AG08396 (cell line): ENCODE data around the gene MCF2L.
A peak's percentile ranks its signal among the peaks of the same experiment; 100 is the strongest.
"Not testable (repeated sequence)": the region's sequence is repeated elsewhere in the genome, so short reads cannot be mapped to it uniquely, and the experiment has no call there.

Experiments
- DNase-seq: peaks from one replicate; pipeline ENCODE4 v3.0.0; 2012; ENCODE audit warnings: low spot score, mixed read lengths

Gene MCF2L, protein sequence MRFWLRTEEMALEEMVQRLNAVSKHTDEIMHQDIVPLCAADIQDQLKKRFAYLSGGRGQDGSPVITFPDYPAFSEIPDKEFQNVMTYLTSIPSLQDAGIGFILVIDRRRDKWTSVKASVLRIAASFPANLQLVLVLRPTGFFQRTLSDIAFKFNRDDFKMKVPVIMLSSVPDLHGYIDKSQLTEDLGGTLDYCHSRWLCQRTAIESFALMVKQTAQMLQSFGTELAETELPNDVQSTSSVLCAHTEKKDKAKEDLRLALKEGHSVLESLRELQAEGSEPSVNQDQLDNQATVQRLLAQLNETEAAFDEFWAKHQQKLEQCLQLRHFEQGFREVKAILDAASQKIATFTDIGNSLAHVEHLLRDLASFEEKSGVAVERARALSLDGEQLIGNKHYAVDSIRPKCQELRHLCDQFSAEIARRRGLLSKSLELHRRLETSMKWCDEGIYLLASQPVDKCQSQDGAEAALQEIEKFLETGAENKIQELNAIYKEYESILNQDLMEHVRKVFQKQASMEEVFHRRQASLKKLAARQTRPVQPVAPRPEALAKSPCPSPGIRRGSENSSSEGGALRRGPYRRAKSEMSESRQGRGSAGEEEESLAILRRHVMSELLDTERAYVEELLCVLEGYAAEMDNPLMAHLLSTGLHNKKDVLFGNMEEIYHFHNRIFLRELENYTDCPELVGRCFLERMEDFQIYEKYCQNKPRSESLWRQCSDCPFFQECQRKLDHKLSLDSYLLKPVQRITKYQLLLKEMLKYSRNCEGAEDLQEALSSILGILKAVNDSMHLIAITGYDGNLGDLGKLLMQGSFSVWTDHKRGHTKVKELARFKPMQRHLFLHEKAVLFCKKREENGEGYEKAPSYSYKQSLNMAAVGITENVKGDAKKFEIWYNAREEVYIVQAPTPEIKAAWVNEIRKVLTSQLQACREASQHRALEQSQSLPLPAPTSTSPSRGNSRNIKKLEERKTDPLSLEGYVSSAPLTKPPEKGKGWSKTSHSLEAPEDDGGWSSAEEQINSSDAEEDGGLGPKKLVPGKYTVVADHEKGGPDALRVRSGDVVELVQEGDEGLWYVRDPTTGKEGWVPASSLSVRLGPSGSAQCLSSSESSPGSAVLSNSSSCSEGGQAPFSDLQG

DNA sequence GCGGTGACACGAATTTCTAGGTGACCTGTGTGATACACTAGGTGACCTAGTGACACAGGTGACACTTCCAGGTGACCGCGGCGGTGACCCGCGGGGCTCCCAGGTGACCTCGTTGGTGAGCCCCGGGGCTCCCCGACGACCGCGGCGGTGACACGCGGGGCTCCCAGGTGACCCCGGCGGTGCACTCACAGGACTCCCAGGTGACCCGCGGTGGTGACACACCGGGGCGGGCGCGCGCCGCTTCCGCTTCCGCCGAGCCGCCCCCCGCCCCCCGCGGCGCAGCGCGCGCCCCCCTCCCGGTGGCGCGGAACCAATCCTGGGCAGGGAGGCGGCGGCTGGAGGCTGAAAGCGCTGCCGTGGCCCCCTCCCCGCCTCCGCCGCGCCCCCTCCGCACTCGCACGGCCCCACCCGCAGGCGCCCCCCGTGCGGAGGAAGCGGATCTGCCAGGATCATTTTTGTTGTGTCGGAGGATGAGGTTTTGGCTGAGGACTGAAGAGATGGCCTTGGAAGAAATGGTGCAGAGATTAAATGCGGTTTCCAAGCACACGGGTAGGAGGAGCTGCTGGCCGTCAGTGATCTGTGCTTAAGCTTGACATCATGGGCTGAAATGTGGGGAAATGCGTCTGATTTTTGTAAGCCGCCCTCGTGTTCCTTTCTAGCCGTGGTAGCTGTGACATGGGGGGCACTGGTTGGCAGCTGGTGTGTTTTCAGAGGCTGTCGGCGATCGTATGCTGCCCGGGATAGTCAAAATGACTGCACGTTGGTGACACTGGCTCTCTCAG lies at the start of gene MCF2L:
Gene MCF2L, plus strand, starts transcription at position 305 of the 782 bp plus-strand sequence. Its CDS starts 166 bp downstream, at position 471.
- peak; percentile 67 for DNase-seq

DNA sequence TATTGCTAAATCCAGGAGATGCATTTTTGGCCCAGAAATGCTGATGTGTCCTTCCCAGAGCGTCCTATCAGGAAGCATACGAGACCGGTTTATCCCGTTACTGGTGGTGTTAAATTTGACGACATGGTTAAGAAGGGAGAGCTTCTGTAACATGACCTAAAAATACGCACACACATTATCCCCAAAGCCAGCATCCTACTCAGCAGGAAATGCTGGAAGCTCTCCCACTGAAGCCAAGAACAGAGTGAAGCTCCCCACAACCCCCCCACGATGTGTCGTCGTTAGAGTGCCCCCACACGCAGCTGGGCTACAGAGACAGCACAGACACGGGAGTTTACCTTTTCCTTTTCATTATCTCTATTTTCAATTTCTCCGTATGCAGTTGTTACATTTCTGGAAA lies 45.1 kb upstream of the MCF2L start:
- no peak for DNase-seq

DNA sequence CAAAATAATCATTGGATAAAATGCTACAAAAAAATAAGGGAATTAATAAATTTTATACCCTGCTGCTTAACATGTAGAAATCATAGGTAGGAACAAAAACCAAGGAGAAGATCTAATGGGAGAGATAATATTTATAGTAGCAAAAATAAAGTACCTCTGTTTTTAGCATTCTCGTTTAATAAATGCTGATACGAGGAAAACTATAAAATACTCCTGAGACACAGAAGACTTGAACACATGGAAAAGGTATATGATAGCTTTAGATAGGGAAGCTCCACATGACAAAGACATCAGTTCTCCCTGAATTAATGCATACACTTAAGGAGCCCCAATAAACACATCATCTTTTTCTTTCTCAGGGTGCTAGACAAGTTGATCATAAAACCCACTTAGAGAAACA lies 44.6 kb upstream of the MCF2L start:
- DNase-seq: no peak

DNA sequence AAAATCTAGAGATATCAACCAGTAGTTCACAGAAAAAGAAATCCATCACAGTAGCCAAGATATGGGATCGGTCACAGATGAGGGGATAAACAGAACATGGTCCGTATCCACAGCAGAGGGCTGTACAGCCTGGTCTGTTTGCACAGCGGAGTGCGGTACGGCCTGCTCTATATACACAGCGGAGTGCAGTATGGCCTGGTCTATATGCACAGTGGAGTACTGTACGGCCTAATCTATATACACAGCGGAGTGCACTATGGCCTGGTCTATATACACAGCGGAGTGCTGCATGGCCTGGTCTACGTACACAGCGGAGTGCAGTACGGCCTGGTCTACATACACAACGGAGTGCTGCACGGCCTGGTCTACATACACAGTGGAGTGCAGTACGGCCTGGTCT lies 43.0 kb upstream of the MCF2L start:
- DNase-seq: no peak

DNA sequence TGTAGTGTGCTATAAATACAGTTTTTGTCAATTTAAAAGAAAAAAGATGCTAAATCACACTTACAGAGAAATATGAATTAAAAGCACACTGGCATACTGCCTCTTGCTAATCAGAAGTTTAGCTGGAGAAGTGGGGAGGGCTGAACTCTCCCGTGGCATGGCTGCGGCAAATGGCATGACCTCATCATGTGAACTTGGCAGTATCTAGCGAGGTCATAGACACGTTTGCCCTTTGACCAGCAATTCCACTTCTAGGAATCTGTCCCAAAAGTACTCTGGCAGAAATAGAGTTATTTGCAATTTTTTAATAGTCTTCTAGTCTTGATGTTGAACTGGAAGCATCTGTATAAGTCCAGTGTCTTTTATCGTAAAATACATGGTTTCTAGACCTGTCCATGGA lies 42.0 kb upstream of the MCF2L start:
- no peak for DNase-seq

DNA sequence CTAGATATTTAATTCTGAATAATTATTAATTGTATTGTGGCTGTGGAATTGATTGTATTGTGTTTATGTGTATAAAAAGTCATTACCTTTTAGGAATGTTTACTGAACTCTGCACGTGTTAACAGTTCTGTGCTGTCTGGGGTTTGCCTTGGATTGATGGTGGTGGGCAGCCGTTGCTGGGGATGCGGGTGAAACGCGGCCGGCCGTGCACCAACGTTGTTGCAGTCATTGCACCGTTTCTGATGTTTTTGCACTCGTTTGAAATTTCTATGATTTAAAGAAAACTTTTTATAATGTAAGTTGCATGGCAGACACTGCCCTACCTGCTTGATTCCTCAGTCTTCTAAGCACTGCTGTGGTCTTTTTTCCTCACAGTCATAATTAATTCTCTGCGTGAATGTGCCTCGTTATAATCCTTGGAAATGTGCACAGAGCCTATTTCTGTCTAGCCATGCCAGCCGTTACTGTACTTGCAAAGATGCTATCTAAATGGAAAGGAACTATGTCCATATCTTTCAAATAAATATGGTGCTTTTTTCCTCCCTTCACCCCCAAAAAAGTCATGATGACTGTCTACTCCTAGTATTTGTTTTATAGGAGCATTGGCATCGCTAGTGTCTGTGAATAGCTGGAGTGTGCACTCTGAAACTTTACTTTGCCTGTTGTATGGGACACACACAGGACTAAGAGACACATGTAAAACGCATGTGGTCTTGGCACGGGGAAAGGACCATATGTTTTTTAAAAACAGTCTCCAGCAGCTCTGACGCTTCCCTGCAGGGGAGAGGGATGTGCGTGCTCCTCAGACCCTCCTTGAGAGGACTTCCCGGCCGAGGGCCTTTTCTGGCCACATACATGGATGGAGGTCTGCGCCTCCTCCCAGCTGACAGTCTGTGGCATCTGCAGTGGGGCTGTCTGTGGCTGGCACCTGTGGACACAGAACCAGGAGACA lies 40.7 kb upstream of the MCF2L start:
- DNase-seq: no peak

DNA sequence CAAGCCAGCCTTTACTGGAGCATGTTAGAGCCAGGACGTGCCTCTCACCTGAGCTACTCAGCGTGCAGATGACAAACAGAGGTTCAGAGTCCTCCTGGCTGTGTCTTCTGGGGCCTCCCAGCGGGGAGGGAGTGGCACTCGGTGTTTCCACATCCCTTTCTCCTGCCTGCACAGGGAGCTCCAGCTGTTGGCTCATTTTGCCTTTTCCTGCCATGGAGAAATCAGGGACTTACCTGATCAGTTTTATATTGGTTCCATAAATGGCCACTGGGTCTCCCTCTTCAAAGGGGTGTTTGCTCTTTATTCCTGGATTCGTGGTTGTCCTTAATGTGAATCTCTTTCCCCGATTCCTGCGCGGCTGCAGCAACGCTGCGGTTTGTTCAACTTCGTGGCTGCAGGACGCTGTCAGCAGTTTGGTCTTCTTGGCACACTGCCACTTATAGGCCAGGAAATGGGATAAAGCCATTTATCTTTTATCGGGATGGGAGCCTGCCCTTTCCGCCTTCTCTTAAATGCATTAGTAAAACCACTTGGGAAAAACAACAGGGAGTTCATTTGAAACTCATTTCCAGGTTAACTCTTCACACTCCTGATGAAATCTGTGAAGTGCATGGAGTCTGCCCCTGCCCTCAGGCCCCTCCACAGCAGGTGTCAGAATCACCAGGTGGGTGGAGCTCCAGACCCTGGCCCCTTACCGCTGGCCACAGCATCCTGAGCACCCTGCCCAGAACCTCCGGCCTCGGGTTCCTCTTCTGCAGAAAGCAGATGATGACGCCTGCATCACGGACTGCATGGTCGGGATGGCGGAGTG lies 39.8 kb upstream of the MCF2L start:
- peak; percentile 39 for DNase-seq

DNA sequence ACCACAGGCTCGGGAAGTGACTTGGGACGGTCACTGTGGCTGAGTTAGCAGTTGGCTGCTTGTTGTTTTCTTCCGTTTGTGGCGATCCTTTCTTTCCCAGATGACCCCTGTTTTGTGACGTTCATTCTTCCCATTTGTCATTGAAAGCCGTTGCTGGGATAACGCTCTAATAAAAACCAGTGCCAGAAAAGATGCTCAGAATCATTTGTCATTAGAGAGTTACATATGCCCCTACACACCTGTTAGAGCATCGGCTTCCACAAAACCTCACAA lies 39.3 kb upstream of the MCF2L start:
- DNase-seq: no peak

DNA sequence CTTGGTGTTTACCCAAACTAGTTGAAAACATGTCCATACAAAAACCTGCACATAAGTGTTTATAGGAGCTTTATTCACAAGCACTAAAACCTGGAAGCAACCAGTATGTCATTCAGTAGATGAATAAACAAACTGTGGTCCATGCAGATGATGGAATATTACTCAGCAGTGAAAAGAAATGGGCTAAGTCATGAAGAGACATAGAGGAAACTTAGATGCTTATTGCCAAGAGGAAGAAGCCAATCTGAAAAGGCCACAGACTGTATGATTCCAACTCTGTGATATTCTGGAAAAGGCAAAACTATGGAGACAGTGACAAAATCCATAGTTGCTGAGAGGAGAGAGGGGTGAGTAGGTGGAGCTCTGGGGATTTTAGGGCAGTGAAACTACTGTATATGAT lies 38.8 kb upstream of the MCF2L start:
- DNase-seq: no peak

DNA sequence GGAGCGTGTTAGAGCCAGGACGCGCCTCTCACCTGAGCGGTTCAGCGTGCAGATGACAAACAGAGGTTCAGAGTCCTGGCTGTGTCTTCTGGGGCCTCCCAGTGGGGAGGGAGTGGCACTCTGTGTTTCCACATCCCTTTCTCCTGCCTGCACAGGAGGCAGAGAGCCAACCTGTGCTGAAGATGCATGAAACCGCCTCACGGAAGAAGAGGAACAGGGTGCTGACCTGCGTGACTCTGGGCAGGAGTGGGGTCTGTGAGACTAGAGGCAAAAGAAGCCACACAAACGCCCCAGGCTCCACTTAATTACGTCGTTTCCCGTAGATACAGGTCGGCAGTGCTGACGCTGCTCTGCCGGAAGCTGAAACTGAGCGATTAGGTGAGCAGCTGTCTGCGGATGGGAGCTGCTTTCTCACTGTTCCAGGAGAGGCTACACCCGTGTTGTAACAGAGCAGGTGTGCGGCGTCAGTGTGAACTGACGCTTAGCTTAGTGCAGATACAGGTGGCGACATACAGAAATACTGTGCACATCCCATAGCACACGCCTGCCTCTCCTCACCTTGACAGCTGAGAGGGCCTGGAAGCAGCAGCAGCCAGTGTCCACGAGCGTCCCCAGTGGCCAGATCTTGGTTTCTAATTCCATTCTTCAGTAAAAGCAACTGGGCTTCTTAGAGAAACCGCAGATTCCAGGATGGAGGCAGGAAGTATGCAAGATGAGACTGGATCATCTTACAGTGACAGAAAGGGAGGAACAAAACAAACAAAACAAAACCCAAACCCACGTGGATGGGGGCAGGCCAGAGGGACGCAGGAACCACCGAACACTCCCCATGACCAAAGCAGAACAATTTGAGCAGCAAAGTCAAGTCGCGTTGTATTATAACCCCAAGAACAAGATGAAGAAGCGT lies 37.7 kb upstream of the MCF2L start:
- peak; percentile 79 for DNase-seq

DNA sequence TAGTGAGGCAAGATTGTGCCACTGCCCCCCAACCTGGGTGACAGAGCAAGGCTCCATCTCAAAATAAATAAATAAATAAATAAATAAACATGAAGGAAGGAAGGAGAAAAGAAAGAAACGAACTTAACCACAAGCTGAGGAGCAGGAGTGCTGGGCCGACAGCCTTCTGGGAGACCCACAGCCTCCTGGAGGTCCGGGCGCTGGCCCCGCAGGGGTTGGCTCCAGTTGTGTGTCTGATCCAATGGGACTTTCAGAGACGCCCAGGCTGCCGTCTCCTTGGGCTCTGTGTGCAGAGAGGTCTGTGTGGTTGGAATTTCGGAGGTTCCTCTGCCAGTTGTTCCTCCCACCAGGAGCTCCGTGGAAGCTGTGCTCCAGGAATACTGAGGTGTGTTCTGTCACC lies 36.0 kb upstream of the MCF2L start:
- DNase-seq: no peak

DNA sequence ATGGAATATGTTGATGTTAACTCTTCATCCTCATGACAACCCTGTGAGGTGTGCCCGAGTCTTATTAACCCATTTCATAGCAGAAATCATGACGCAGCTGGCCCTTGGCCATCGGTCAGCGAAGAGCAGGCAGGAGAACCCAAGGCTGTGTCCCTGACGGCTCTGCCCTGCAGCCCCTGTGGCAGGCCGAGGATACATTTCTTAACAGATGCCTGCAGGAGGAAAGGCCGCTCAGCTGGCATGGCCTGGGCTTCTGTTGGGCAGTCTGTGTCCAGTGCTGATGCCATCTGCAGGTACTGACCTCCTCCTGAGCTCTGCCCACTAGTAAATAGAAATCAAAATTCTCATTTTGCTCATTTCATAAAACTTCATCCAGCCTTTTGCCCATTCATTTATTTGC lies 35.4 kb upstream of the MCF2L start:
- no peak for DNase-seq

DNA sequence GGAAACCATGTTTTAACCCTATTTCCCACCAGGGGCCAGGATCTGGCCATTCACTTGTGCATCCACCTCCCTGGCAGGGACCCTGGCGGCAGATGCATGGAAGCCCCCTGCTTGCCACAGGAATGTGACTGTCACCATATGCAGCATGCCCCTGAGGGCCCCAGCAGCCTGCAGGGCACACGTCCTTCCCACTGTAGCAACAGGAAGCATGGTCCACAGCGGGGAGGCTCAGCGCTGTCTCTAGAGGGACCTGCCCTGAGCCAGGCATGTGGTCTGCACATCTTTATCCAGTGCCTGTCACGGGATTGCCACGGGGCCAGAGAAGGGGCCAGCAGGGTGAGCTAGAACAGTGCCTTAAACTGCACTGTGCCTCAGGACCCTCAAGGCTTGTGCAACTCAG lies 34.9 kb upstream of the MCF2L start:
- no peak for DNase-seq

DNA sequence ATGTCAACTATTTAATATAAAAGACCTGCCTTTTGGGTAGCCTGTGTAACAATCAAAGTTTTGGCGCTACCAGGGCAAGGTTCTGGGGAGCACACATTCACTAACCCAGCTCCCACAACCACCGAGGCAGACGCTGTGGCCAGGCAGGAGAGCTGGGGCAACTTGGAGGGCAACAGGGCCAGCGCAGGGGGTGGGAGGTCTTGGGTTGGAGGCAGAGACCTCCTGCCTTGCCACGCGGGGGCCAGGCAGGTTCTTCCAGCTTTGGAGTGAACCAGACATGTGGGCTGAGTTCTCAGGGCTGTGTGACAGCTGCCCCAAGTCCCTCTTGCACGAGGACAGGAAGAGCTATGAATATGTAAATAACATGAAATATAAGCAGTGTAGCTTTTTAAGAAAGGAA lies 30.3 kb upstream of the MCF2L start:
- no peak for DNase-seq

DNA sequence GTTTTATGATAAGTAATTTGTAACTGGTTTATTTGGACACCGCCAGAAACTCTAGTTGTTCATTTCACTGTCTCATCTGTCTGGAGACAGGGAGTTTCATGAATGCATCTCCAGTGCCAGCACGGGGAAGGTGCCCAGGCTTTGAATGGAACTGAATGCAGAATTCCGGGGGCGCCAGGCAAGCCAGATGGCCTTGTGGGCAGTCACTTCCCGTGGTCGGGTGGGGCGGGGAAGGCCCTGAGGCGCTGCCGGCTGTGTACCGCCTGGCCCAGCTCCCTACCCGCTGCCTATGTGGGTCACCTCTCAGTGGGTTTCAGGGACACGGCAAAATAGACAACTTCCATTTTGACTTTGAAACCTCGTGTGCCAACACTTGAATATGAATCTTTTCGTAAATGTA lies 28.8 kb upstream of the MCF2L start:
- DNase-seq: no peak

DNA sequence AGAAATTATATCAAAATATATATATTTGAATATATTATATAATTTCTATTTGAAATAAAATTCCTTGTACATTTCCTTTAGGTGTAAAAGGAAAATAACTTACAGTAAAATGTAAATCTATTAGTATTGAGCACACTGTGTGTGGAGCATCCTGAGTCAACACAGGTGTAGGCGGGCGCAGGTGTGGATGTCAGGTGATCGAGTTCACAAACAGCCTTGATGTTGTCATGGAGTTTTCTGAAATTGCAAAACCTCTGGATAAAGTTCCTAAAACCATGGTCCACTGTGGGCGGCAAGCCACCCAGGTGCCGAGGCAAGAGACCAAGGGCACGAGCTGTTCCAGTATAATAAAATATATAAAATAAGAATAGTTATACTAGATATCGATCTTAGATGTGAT lies 27.7 kb upstream of the MCF2L start:
- DNase-seq: no peak

DNA sequence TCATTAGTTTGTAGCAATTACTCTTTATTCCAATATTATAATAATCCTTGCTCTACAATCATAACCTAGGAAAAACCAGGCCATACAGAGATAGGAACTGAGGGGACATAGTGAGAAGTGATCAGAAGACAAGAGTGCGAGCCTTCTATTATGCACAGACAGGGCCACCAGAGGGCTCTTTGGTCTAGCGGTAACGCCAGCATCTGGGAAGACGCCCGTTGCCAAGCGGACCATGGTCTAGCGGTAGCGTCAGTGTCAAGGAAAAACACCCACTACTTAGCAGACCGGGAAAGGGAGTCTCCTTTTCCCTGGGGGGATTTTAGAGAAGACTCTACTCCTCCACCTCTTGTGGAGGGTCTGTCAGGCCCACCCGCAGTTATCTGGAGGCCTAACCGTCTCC lies 27.2 kb upstream of the MCF2L start:
- DNase-seq: not testable (repeated sequence)

DNA sequence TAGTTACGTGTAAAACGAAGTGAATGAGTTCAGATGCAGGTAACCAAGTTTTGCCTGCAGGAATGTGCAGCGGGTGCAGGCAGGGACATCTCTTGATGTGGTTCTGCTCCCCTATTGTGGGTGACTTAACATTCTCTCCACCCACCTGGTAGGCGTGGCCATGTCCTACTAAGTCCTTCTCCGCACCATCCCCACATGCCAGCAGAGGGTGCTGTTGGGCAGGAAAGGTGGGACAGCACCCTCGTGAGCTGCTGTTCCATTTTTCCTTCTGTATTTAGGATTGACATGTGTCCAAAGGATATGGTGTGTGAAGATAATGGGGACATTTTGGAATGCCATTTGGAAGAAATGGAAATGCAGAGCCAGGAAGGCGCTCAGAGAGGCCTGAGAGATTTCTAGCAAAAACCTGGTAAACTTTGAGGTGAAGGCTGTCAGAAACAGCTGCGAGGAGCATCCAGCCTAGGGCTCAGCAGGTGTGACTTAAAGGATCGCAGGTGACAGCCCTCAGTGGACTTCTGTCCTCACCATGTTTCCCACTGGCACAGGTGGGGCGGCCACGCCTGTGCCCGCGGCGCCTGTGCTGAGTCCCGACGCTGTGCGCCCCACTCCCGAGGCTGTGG lies 26.2 kb upstream of the MCF2L start:
- peak; percentile 94 for DNase-seq
